CD4-positive, alpha-beta T cell treated with Interleukin-17A for 4 hours (primary cell): Measurements from ENCODE around the gene TEAD1.
"Not testable (repeated sequence)": the region's sequence is repeated elsewhere in the genome, so short reads cannot be mapped to it uniquely, and the experiment has no call there.

ENCODE experiments used
- DNase-seq: peaks from one replicate; pipeline ENCODE4 v3.0.0-alpha.2; 2020; ENCODE audit warnings: mixed read lengths

Gene TEAD1

GRCh38 chr11:12745787-12746186 is 71.6 kb downstream of the TEAD1 start:
- no peak for DNase-seq

- DNase-seq: no peak
Measured at GRCh38 chr11:12746593-12747097, 72.4 kb downstream of the TEAD1 start.

- no peak for DNase-seq
Measured at GRCh38 chr11:12748561-12748960, 74.3 kb downstream of the TEAD1 start.

GRCh38 chr11:12749442-12749841 is 75.2 kb downstream of the TEAD1 start:
- DNase-seq: no peak

GRCh38 chr11:12750181-12750580 is 76.0 kb downstream of the TEAD1 start:
- DNase-seq: no peak

GRCh38 chr11:12752868-12753524 is 78.8 kb downstream of the TEAD1 start:
- DNase-seq: no peak

GRCh38 chr11:12754021-12754420 is 79.8 kb downstream of the TEAD1 start:
- DNase-seq: no peak

- DNase-seq: no peak
Measured at GRCh38 chr11:12754582-12755234, 80.5 kb downstream of the TEAD1 start.

GRCh38 chr11:12755510-12756453 is 81.6 kb downstream of the TEAD1 start:
- no peak for DNase-seq

- DNase-seq: no peak
Measured at GRCh38 chr11:12756454-12756806, 82.2 kb downstream of the TEAD1 start.

GRCh38 chr11:12756867-12757266 is 82.6 kb downstream of the TEAD1 start:
- no peak for DNase-seq

GRCh38 chr11:12757416-12757815 is 83.2 kb downstream of the TEAD1 start:
- DNase-seq: no peak

GRCh38 chr11:12758117-12758516 is 83.9 kb downstream of the TEAD1 start:
- DNase-seq: not testable (repeated sequence)

GRCh38 chr11:12761029-12761428 is 86.8 kb downstream of the TEAD1 start:
- DNase-seq: no peak

- DNase-seq: no peak
Measured at GRCh38 chr11:12762278-12762677, 88.1 kb downstream of the TEAD1 start.

GRCh38 chr11:12762696-12763324 is 88.6 kb downstream of the TEAD1 start:
- no peak for DNase-seq

- no peak for DNase-seq
Measured at GRCh38 chr11:12764187-12764914, 90.1 kb downstream of the TEAD1 start.

GRCh38 chr11:12765428-12765827 is 91.2 kb downstream of the TEAD1 start:
- DNase-seq: no peak

- DNase-seq: no peak
Measured at GRCh38 chr11:12767027-12767426, 92.8 kb downstream of the TEAD1 start.

- DNase-seq: no peak
Measured at GRCh38 chr11:12767577-12767976, 93.4 kb downstream of the TEAD1 start.

GRCh38 chr11:12768726-12769673 is 94.8 kb downstream of the TEAD1 start:
- no peak for DNase-seq
